Esophagus muscularis mucosa (tissue), 4 donors: Measurements from ENCODE around the gene TINCR. TPM values are rescaled to one million over a fixed set of nuclear protein-coding genes. Genes with fewer than 3 reads are reported as not detected.

Experiments used
- DNase-seq: peaks from one replicate; pipeline ENCODE4 v3.0.0-alpha.2; 2017; ENCODE audit errors: extremely low spot score
- H3K27ac ChIP-seq, 4 donors: fragments of 200-600 bp; sonication (generic); replicated peaks in 1 of 4; 1 replicate in 3 of 4; 2 replicates in 1 of 4; pipeline ENCODE4 v1.5.1; 2016 to 2019; ENCODE audit warnings: mild to moderate bottlenecking in 1 of 4
- H3K27me3 ChIP-seq, 4 donors: fragments of 200-600 bp; sonication (generic); one replicate each; pipeline versions ENCODE4 v1.5.1 to v1.6.0; 2016 to 2019
- H3K36me3 ChIP-seq, 4 donors: fragments of 200-600 bp; sonication (generic); one replicate each; pipeline ENCODE4 v1.5.1; 2016 to 2019
- H3K4me1 ChIP-seq, 4 donors: fragments of 200-600 bp; sonication (generic); one replicate each; pipeline ENCODE4 v1.5.1; 2016 to 2019
- H3K4me3 ChIP-seq, 4 donors: fragments of 200-600 bp; sonication (generic); 1 replicate in 2 of 4; 2 replicates in 2 of 4; pipeline ENCODE4 v1.5.1; 2016 to 2019; ENCODE audit warnings: mild to moderate bottlenecking in 4 of 4, moderate library complexity in 1 of 4
- H3K9me3 ChIP-seq, 4 donors: fragments of 200-600 bp; sonication (generic); 1 replicate in 3 of 4; 2 replicates in 1 of 4; pipeline ENCODE4 v1.5.1; 2016 to 2019
- EP300 ChIP-seq: sonication (generic); formaldehyde crosslinking; IDR thresholded peaks from one replicate; pipeline ENCODE4 v1.6.1; 2017; ENCODE audit warnings: antibody characterized with exemption
- POLR2A ChIP-seq: fragments of 450-650 bp; IDR thresholded peaks from one replicate; pipeline ENCODE4 v1.6.1; 2017; ENCODE audit warnings: antibody characterized with exemption, moderate library complexity, mild to moderate bottlenecking, low read depth
- POLR2AphosphoS5 ChIP-seq, 2 donors: sonication (generic); formaldehyde crosslinking; IDR thresholded peaks; one replicate each; pipeline ENCODE4 v1.6.1; 2017; ENCODE audit warnings: antibody characterized with exemption in 2 of 2
- WGBS: methylation state at CpG from one replicate; pipeline ENCODE4 v1.1.5; 2018; 5-methylcytosine and 5-hydroxymethylcytosine counted together
- intact Hi-C: fragments of 100-400 bp; cut with DNase I; formaldehyde crosslinking; loops from one replicate; pipeline ENCODE4 v1.15.1; 2023
- total RNA-seq, 4 donors: library from RNA; depleted of rRNA; stranded (reverse); fragments of >200 nt; gene quantifications; one replicate each; pipeline versions ENCODE4 v1.1.0 to v1.2.1, GENCODE V29; 2016
- TF ChIP-seq, protein P1 (sequence below), 3 experiments: fragments of 200-600 bp in 2 of 3; fragments of 450-650 bp in 1 of 3; sonication (generic) in 2 of 3; IDR thresholded peaks; one replicate each; pipeline ENCODE4 v1.5.1; 2017 to 2019; ENCODE audit warnings: antibody characterized with exemption in 3 of 3, mild to moderate bottlenecking in 2 of 3, moderate library complexity in 1 of 3

TINCR gene
- total RNA-seq, 4 donors from 2014 or later = 0.17 to 2.9 (median 0.33) TPM; not detected in 1

DNA sequence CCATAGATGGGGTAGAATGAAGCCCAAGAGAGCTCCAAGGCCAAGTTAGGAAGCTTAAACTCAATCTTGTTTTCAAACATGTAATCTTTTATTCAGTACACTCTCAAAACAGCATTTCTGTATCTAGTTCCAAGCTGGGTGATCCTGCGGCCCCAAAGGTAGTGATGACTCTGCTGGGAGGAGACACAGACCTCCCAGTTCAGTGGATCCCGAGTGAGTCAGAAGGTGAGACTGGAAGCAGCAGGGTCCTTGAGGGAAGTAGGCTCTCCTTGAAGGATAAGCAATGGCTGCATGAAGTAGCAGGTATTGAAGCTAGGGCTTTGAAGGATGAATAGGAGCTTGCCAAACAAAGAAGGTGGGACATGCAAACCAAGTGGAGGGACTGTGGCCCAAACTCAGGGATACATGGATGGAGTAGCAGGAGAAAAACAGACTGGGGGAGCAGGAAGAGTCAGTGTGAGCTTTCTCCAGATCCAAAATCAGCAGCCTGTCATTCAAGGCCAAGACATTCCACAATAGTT lies 9.6 kb downstream of the TINCR start:
- Histone ChIP-seq H3K4me3 (no peak overlapping the region), H3K27ac (no peak overlapping the region), H3K36me3 (no peaks in the 10 kb centered on the region), H3K4me1 (no peaks in the 10 kb centered on the region), H3K27me3 (peaks cover 0 to 69% (median 0%) of the 10 kb centered on the region in 4 donors), H3K9me3 (peaks cover 0 to 16% (median 10%) of the 10 kb centered on the region in 4 donors)
- 74% methylated on average over 2 of the region's 2 CpGs for WGBS
- TF ChIP-seq, protein P1, sequence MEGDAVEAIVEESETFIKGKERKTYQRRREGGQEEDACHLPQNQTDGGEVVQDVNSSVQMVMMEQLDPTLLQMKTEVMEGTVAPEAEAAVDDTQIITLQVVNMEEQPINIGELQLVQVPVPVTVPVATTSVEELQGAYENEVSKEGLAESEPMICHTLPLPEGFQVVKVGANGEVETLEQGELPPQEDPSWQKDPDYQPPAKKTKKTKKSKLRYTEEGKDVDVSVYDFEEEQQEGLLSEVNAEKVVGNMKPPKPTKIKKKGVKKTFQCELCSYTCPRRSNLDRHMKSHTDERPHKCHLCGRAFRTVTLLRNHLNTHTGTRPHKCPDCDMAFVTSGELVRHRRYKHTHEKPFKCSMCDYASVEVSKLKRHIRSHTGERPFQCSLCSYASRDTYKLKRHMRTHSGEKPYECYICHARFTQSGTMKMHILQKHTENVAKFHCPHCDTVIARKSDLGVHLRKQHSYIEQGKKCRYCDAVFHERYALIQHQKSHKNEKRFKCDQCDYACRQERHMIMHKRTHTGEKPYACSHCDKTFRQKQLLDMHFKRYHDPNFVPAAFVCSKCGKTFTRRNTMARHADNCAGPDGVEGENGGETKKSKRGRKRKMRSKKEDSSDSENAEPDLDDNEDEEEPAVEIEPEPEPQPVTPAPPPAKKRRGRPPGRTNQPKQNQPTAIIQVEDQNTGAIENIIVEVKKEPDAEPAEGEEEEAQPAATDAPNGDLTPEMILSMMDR (IDR thresholded peaks at IDR 0.05) = no peak
- TF ChIP-seq POLR2A (no peak), EP300 (no peak), POLR2AphosphoS5 (IDR thresholded peaks at IDR 0.05) (no peak)
- intact Hi-C loops = no loop called here
- no peak for DNase-seq

DNA sequence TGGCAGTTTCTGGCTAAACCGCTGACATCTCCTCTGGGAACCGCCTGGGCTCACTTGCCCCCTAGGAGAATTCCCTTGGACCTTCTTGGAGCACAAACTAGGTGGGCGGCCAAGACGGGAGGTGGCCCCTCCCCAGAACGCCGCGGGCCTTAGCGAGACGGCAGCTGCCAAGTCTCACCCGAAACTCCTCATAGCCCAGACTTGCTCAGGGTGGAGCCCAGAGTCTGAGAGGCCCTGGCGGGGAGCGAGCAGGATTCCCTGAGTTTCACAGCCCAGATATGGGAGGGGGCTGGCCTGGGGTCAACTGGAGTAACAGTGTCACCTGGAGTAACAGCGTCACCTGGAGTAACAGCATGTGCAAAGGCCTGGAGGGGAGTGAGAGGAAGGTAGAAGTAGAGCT lies 10.1 kb downstream of the TINCR start:
- 72% methylated on average over 10 of the region's 13 CpGs for WGBS
- TF ChIP-seq POLR2AphosphoS5 (IDR thresholded peaks at IDR 0.05) = no peak
- TF ChIP-seq, protein P1 (IDR thresholded peaks at IDR 0.05) = no peak
- no peak for TF ChIP-seq POLR2A
- TF ChIP-seq EP300 = no peak
- intact Hi-C loops = no loop called here

DNA sequence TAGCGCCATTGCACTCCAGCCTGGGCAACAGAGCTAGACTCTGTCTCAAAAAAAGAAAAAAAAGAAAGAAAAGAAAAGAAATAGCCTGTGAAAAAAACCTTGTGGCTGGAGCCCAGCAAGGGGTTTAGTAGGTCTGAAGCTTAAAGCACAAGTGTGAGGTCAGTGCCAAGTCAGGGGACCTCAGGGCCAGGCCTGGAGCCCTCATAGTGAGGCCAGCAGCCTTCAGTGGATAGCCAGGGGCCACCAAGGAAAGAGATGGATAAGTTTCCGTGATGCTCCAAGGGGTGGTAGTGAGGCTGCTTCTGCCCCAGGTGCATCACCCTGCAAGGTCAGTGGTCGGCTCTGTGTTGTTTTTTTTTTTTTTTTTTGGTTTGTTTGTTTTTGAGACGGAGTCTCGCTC lies 12.9 kb downstream of the TINCR start:
- DNase-seq = no peak
- Histone ChIP-seq H3K4me3 (no peak overlapping the region), H3K9me3 (no peaks in the 10 kb centered on the region), H3K36me3 (no peaks in the 10 kb centered on the region), H3K27ac (no peak overlapping the region), H3K27me3 (peaks cover 0 to 36% (median 0%) of the 10 kb centered on the region in 4 donors), H3K4me1 (no peaks in the 10 kb centered on the region)
- intact Hi-C loops = no loop called here
- 75% methylated on average over 5 of the region's 5 CpGs for WGBS
- TF ChIP-seq EP300 (no peak), POLR2A (no peak), POLR2AphosphoS5 (IDR thresholded peaks at IDR 0.05) (no peak)
- TF ChIP-seq, protein P1 (IDR thresholded peaks at IDR 0.05) = no peak

More for the DNA sequence above, 10.1 kb downstream of the TINCR start:
- Histone ChIP-seq H3K4me3 (no peak overlapping the region), H3K27me3 (peaks cover 0 to 64% (median 0%) of the 10 kb centered on the region in 4 donors), H3K4me1 (no peaks in the 10 kb centered on the region), H3K36me3 (no peaks in the 10 kb centered on the region), H3K27ac (no peak overlapping the region), H3K9me3 (peaks cover 0 to 16% (median 10%) of the 10 kb centered on the region in 4 donors)
- no peak for DNase-seq

DNA sequence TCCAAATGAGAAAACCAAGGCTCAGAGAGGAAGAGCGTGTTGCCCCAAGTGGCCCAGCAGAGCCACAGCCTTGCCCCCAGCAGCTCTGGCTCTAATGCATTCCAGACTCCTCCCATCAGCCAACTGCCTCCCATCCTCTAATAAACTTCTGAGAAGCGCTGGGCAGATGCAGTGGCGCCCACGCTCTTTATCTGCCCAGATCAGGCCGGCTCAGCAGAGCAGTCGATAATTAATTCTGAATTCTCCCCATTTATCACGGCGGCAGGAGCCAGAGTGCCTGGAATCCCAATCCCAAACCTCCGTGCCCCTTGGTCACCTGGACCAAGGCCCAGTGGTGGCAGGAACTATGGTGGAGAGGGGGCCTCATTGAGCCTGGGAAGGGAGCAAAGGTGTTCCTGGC lies 13.9 kb downstream of the TINCR start:
- Histone ChIP-seq H3K36me3 (no peaks in the 10 kb centered on the region), H3K27ac (no peak overlapping the region), H3K27me3 (peaks cover 0 to 30% (median 0%) of the 10 kb centered on the region in 4 donors), H3K9me3 (no peaks in the 10 kb centered on the region), H3K4me1 (no peaks in the 10 kb centered on the region), H3K4me3 (no peak overlapping the region)
- intact Hi-C loops = no loop called here
- no peak for TF ChIP-seq POLR2A
- no peak for TF ChIP-seq EP300
- no peak for TF ChIP-seq POLR2AphosphoS5 (IDR thresholded peaks at IDR 0.05)
- TF ChIP-seq, protein P1 (IDR thresholded peaks at IDR 0.05) = no peak
- WGBS = 80% methylated on average over 9 of the region's 9 CpGs
- no peak for DNase-seq

DNA sequence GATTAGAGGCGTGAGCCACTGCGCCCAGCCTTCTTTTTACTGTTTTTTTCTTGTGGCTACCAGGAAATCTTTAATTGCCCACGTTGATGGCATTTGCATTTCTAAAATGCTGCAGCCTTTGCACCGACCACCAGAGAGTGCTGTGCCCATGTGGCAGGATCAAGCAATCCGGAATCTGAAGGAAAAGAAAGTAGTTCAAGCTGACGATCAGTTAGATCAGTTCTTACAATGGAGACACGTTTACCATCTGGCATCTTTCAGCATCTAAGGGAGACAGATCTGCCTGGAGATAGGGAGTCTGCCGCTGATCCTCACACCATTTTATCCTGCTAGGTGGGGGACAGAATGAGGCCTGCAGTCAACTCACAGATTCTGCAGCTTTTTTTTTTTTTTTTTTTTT lies 19.9 kb downstream of the TINCR start:
- no peak overlapping the region for H3K27ac ChIP-seq
- no peaks in the 10 kb centered on the region for H3K9me3 ChIP-seq
- DNase-seq = no peak
- no peak overlapping the region for H3K4me3 ChIP-seq
- intact Hi-C loops = no loop called here
- H3K36me3 ChIP-seq = no peaks in the 10 kb centered on the region
- no peaks in the 10 kb centered on the region for H3K4me1 ChIP-seq
- no peaks in the 10 kb centered on the region for H3K27me3 ChIP-seq
- TF ChIP-seq, protein P1 (IDR thresholded peaks at IDR 0.05) = peak in 2 of 3 experiments; percentile 22 to 44
- TF ChIP-seq POLR2AphosphoS5 (IDR thresholded peaks at IDR 0.05) = no peak
- no peak for TF ChIP-seq POLR2A
- TF ChIP-seq EP300 = no peak
- WGBS = 37% methylated on average over 8 of the region's 8 CpGs
